NOMO-1 (cell line): Measurements from ENCODE around the gene IRS2.

Experiments used
- DNase-seq, 2 experiments: peaks; one replicate each; lab custom pipeline; 2025; ENCODE audit not compliant: unreplicated experiment in 2 of 2; lab: John Stamatoyannopoulos, UW

Gene IRS2

DNA sequence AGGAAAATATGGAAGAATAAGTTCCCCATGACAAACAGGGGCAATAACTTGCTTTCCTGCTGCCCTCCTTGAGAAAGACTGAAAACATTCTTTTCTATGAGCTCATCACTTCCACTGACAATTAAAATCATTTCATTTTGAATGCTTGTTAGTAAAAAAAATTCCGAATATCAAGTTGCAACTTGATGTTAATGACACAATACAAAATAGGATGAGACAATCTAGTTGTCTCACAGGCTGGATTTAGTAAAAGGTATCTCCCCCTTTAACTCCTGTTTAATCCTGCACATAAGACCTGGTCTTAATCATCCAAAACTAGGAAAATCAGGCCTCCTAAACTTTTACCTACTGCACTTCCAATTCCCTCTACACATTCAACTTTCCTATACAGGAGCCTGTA is 24.7 kb downstream of the IRS2 start:
- no peak for DNase-seq

GRCh38 chr13:109760951-109761350 is 25.4 kb downstream of the IRS2 start:
- DNase-seq: no peak

GRCh38 chr13:109760402-109760801 is 26.0 kb downstream of the IRS2 start:
- no peak for DNase-seq

- no peak for DNase-seq
Measured at GRCh38 chr13:109759609-109760008, 26.8 kb downstream of the IRS2 start.

DNA sequence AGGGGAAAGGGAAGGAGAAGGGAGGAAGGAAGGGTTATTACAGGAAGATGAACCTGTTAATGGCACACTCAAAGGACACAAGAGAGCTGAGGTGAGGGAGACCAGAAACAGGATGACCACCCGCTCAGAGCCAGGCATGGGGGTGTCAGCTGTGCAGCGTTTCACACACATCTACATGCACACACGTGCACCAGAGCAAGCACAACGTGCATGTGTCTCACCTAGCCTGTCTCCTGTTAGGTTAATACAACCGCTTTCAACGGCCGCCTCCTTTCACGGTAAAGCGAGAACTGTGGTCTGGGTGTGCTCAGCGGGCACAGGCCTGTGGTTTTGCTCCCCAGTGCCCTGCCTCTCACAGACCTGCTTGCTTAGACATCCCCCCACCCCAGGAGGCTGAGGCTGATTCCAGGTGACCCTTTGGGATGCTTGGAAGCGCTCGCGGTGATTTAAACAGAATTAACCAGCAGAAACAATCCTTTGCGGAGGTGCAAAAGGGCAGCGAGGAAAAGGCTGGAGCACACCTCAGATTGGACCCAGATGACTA is 27.4 kb downstream of the IRS2 start:
- no peak for DNase-seq

GRCh38 chr13:109756778-109757177 is 29.6 kb downstream of the IRS2 start:
- DNase-seq: no peak

GRCh38 chr13:109755997-109756396 is 30.4 kb downstream of the IRS2 start:
- no peak for DNase-seq

GRCh38 chr13:109755551-109755950 is 30.8 kb downstream of the IRS2 start:
- DNase-seq: no peak

DNA sequence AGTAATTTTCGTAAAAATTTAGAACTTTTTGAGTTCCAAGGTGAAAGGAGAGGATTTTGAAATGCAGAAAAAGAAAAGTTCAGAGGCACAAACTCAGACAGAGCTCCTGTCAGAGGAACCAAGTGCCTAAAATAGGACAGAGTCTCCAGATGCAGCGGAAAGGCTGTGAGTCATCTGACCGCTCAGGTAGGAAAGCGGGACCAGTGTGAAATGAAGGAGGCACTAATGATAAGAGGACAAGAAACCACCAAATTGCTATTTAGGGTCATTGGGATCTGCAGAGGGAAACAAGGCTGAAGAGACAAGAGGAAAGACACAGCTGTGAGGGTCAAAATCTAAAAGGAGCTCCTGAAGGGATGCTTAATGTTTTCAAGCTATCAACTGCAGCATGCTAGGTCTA is 34.9 kb downstream of the IRS2 start:
- no peak for DNase-seq

- DNase-seq: no peak
Measured at GRCh38 chr13:109750221-109750775, 36.1 kb downstream of the IRS2 start.

DNA sequence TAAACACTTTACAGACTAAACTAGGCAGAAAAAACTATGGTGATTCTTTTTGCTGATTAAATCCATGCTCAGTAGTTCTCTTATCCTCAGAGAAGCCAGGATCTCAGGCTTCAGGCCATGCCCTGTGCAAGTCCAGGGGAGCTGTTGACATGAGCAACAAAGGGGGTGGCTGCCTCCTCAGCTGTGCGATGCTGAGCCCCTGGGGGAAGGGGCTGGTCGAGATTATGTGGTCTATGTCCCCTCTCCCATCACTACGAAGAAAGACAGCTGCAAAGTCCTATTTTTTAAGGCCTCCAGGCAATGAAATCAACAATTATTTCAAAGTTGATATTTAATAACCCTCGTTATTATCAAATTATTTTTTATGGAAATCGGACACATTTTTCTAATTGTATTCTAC is 37.0 kb downstream of the IRS2 start:
- no peak for DNase-seq

DNA sequence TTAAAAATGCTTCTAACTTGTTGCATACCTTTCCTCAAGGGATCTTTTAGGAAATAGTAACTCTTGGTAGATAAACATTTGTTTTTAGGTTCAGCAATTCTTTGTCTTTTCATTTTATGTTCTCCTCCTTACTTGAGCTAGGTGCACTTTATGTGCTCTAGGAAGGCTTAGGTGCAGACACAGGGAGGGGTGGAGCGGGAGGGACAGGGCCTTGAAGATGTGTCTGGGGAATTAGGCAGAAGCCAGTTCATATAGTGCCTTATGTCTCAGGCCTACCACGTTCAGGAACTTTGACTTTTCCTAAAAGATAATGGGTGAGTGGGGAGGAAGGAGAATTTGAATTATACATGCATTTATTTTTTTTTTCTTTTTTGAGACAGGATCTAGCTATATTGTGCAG is 37.7 kb downstream of the IRS2 start:
- DNase-seq: no peak

- no peak for DNase-seq
Measured at GRCh38 chr13:109747524-109747923, 38.9 kb downstream of the IRS2 start.

DNA sequence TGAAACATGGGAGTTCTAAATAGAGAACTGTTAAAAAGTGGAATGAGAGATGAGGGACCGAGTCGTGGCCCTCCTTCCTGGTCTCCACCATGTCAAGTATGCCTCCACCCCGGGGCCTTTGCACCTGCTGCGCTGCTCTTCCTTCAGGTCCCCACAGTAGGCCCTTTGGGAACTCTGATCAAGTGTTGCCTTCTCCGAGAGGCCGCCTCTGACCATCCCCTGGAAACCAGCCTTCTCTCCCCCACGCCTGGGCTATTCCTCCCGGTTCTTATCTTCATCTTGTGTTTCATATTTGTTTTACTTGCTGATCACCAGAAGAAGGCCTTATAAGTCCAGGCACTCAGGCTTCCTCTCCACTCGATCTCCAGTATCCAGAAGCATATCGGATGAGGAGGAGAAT is 40.0 kb downstream of the IRS2 start:
- no peak for DNase-seq

GRCh38 chr13:109745702-109746101 is 40.7 kb downstream of the IRS2 start:
- no peak for DNase-seq

- no peak for DNase-seq
Measured at GRCh38 chr13:109745060-109745459, 41.3 kb downstream of the IRS2 start.

- no peak for DNase-seq
Measured at GRCh38 chr13:109744512-109745051, 41.8 kb downstream of the IRS2 start.

- peak; percentile 50 to 78 for DNase-seq
Measured at GRCh38 chr13:109743706-109744453, 42.5 kb downstream of the IRS2 start.

- DNase-seq: no peak
Measured at GRCh38 chr13:109741966-109742365, 44.4 kb downstream of the IRS2 start.

DNA sequence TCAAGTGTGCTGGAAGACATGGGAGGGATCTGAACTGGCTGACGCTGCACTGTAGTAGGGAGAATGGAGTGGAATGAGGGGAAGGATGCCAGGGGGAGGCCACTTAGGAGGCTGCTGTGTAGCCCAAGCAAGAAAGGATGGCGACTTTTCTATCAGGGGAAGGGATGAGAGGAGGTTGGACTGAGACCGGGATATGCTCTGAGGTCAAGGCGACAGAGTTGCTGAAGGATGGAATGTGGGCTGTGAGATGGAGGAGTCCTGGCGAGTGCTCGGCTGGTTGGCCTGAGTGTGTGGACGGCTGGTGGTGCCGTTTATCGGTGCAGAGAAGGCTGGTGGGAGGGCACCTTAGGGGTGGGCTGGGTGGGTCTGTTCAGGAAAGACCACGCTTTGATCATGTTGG is 45.7 kb downstream of the IRS2 start:
- DNase-seq: no peak

- DNase-seq: no peak
Measured at GRCh38 chr13:109740121-109740520, 46.3 kb downstream of the IRS2 start.

- no peak for DNase-seq
Measured at GRCh38 chr13:109738298-109738746, 48.1 kb downstream of the IRS2 start.
